Uterus (tissue), 4 donors: Measurements from ENCODE around the gene SLC22A6. TPM values are rescaled to one million over a fixed set of nuclear protein-coding genes. Genes with fewer than 3 reads are reported as not detected.

Experiments
- DNase-seq, 2 donors: peaks; one replicate each; pipeline ENCODE4 v3.0.0-alpha.2; 2019 to 2020
- H3K27ac ChIP-seq, 2 donors: fragments of 200-600 bp; sonication (generic); 1 replicate in 1 of 2; 2 replicates in 1 of 2; pipeline ENCODE4 v1.5.1; 2016 to 2018
- H3K27me3 ChIP-seq, 2 donors: fragments of 200-600 bp; sonication (generic); one replicate each; pipeline ENCODE4 v1.5.1; 2018 to 2019; ENCODE audit warnings: control low read depth in 1 of 2
- H3K36me3 ChIP-seq, 2 donors: fragments of 200-600 bp; sonication (generic); one replicate each; pipeline ENCODE4 v1.5.1; 2019; ENCODE audit warnings: control low read depth in 1 of 2
- H3K4me1 ChIP-seq, 2 donors: fragments of 200-600 bp; sonication (generic); one replicate each; pipeline ENCODE4 v1.5.1; 2018 to 2019; ENCODE audit warnings: control low read depth in 1 of 2
- H3K4me3 ChIP-seq, 2 donors: fragments of 200-600 bp; sonication (generic); 1 replicate in 1 of 2; 2 replicates in 1 of 2; pipeline ENCODE4 v1.5.1; 2018 to 2019; ENCODE audit warnings: mild to moderate bottlenecking in 1 of 2
- H3K9me3 ChIP-seq, 2 donors: fragments of 200-600 bp; sonication (generic); one replicate each; pipeline ENCODE4 v1.5.1; 2019; ENCODE audit warnings: control low read depth in 1 of 2
- POLR2A ChIP-seq, 2 donors: fragments of 450-650 bp; IDR thresholded peaks; one replicate each; pipeline ENCODE4 v1.6.1; 2016; ENCODE audit warnings: antibody characterized with exemption in 2 of 2, mild to moderate bottlenecking in 1 of 2, moderate library complexity in 1 of 2
- intact Hi-C: fragments of 100-400 bp; cut with DNase I; formaldehyde crosslinking; loops from one replicate; pipeline ENCODE4 v1.15.1; 2023; ENCODE audit warnings: low total_unique reads
- total RNA-seq, 4 donors: library from RNA; depleted of rRNA in 3 of 4; stranded (reverse); fragments of >200 nt in 3 of 4; gene quantifications; one replicate each; pipeline versions ENCODE4 v1.1.0 to v1.2.4, GENCODE V29; 2014 to 2023
- TF ChIP-seq, protein P1 (sequence below), 4 experiments: fragments of 200-600 bp in 2 of 4; fragments of 450-650 bp in 2 of 4; sonication (generic) in 2 of 4; IDR thresholded peaks; one replicate each; pipeline ENCODE4 v1.5.1; 2016 to 2019; ENCODE audit warnings: antibody characterized with exemption in 4 of 4, mild to moderate bottlenecking in 2 of 4, moderate library complexity in 1 of 4
- donor health status: DM: yes; HTN: yes; CAD: no.

Gene SLC22A6
- total RNA-seq, 4 donors from 2014 or later, result not detected

DNA sequence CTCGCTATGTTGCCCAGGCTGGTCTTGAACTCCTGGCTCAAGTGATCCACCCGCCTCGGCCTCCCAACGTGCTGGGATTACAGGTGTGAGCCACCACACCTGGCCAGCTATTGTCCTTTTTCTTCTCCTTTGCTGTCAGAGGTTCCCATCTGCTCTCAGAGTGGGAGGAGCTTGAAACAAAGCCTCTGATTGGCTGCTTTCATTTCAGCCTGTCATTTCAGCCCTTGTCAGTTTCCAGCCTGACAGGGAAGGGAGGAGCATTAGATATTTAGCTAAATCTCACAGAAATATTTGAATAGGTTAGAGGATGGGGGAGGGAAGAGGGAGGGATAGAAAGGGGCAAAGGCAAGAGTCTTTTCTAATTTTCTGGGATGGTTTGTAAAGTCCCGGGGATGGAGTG lies 8.7 kb downstream of the SLC22A6 start:
- TF ChIP-seq, protein P1, sequence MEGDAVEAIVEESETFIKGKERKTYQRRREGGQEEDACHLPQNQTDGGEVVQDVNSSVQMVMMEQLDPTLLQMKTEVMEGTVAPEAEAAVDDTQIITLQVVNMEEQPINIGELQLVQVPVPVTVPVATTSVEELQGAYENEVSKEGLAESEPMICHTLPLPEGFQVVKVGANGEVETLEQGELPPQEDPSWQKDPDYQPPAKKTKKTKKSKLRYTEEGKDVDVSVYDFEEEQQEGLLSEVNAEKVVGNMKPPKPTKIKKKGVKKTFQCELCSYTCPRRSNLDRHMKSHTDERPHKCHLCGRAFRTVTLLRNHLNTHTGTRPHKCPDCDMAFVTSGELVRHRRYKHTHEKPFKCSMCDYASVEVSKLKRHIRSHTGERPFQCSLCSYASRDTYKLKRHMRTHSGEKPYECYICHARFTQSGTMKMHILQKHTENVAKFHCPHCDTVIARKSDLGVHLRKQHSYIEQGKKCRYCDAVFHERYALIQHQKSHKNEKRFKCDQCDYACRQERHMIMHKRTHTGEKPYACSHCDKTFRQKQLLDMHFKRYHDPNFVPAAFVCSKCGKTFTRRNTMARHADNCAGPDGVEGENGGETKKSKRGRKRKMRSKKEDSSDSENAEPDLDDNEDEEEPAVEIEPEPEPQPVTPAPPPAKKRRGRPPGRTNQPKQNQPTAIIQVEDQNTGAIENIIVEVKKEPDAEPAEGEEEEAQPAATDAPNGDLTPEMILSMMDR (IDR thresholded peaks at IDR 0.05), result no peak
- no peak for TF ChIP-seq POLR2A (IDR thresholded peaks at IDR 0.05)
- Histone ChIP-seq H3K4me1 (no peaks in the 10 kb centered on the region), H3K36me3 (no peaks in the 10 kb centered on the region), H3K27me3 (no peaks in the 10 kb centered on the region), H3K4me3 (no peak overlapping the region), H3K9me3 (no peaks in the 10 kb centered on the region), H3K27ac (no peak overlapping the region)
- intact Hi-C loops, result no loop called here
- no peak for DNase-seq

DNA sequence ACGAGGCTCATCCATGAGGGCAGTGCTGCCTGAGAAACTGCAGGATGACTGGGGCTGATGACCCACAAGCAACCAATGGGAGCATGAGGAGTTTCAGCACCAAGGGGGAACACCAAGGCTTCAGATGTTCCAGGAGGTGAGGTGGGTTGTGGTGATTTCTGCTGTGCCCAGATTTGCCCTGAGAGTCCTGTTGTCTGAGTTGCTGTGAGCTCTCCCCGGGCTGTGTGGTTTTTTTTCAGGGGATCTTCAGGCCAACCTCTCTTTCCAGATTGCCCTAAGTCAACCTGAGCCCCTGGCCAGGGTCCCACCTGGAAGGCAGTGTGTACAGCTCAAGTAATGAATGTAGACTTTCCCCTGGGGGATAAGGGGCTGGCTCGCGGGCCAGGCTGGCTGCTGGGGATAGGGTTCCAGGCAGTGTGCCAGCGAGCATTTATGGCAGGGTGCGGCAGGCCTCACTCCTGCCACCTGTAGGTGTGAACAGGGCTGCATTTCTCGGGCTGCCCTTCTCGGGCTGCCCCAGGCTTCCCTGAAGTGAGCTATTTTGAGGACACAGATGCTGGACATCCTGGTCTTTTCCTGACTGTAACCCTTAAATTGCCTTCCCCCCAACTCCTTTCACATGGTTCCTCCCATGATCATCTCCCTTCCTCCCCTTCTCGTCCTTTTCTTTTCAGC lies 9.8 kb downstream of the SLC22A6 start:
- Histone ChIP-seq H3K27me3 (no peaks in the 10 kb centered on the region), H3K4me1 (no peaks in the 10 kb centered on the region), H3K9me3 (no peaks in the 10 kb centered on the region), H3K27ac (no peak overlapping the region), H3K4me3 (no peak overlapping the region), H3K36me3 (no peaks in the 10 kb centered on the region)
- intact Hi-C loops, result no loop called here
- DNase-seq, result no peak
- TF ChIP-seq, protein P1 (IDR thresholded peaks at IDR 0.05), result peak in 1 of 4 experiments; percentile 35
- no peak for TF ChIP-seq POLR2A (IDR thresholded peaks at IDR 0.05)

DNA sequence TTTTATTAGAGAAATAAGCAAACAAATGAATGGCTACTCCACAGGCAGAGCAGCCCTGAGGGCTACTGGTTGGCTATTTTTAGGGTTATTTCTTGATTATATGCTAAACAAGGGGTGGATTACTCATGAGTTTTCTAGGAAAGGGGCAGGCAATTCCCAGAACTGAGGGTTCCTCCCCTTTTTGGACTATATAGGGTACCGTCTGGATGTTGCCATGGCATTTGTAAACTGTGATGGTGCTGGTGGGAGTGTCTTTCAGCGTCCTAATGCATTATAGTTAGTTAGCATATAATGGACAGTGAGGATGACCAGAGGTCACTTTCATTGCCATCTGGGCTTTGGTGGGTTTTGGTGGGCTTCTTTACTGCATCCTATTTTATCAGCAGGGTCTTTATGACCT lies 19.2 kb downstream of the SLC22A6 start:
- Histone ChIP-seq H3K4me3 (no peak overlapping the region), H3K36me3 (no peaks in the 10 kb centered on the region), H3K9me3 (no peaks in the 10 kb centered on the region), H3K4me1 (no peaks in the 10 kb centered on the region), H3K27ac (no peak overlapping the region), H3K27me3 (no peaks in the 10 kb centered on the region)
- no peak for TF ChIP-seq POLR2A (IDR thresholded peaks at IDR 0.05)
- TF ChIP-seq, protein P1 (IDR thresholded peaks at IDR 0.05), result no peak
- DNase-seq, result no peak
- intact Hi-C loops, result no loop called here

DNA sequence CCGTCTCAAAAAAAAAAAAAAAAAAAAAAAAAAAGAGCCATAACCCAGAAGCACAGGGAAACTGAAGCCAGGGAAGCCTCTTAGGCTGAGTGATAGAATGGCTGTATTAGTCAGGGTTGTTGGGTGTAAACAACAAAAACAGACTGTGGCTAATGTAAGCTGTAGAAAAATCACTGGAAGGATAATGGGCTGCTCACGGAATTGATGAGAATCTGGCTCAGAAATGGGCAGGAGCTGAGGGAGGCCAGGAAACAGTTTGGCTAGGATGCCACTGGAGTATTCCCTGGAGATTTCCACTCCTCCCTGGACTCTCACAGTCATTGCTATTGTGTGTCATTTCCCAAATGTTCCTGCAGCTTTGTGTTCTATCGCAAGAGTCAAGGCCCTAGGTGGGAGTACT lies 22.4 kb downstream of the SLC22A6 start:
- Histone ChIP-seq H3K9me3 (no peaks in the 10 kb centered on the region), H3K27ac (no peak overlapping the region), H3K4me3 (no peak overlapping the region), H3K36me3 (no peaks in the 10 kb centered on the region), H3K27me3 (no peaks in the 10 kb centered on the region), H3K4me1 (peaks cover 0 to 5% of the 10 kb centered on the region in 2 donors)
- no peak for DNase-seq
- intact Hi-C loops, result no loop called here
- TF ChIP-seq, protein P1 (IDR thresholded peaks at IDR 0.05), result no peak
- no peak for TF ChIP-seq POLR2A (IDR thresholded peaks at IDR 0.05)

DNA sequence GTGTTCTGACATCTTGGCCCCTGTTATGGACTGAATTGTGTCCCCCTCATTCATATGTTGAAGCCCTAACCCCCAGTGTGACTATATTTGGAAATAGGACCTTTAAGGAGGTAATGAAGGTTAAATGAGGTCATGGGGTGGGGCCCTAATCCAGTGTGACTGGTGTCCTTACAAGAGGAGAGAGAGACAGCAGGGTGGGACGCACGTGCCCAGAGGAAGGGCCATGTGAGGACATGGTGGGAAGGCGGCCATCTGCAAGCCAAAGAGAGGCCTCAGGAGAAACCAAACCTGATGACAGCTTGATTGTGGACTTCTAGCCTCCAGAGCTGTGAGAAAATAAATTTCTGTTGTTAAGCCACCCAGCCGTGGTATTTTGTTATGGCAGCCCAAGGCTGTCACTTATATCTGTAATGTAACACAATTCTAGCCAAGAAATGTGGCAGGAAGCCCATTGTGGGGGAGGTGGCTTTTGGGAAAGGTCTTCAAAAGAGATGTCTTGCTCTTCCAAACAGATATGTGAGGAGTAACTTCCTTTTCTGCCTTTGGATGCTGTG lies 23.7 kb downstream of the SLC22A6 start:
- Histone ChIP-seq H3K27me3 (no peaks in the 10 kb centered on the region), H3K4me3 (no peak overlapping the region), H3K4me1 (peaks cover 0 to 5% of the 10 kb centered on the region in 2 donors), H3K27ac (no peak overlapping the region), H3K36me3 (no peaks in the 10 kb centered on the region), H3K9me3 (no peaks in the 10 kb centered on the region)
- intact Hi-C loops, result no loop called here
- TF ChIP-seq, protein P1 (IDR thresholded peaks at IDR 0.05), result no peak
- TF ChIP-seq POLR2A (IDR thresholded peaks at IDR 0.05), result no peak
- DNase-seq, result no peak
